HepG2 (cell line): ENCODE results near the gene SLC9A9. TPM values are rescaled to one million over a fixed set of nuclear protein-coding genes. Genes with fewer than 3 reads are reported as not detected.

ENCODE experiments used
- ATAC-seq: fragments of 200-7000 bp; cut with Tn5 transposase; 3 replicates; pipeline ENCODE4 v1.9.1; 2020; ENCODE audit warnings: mild to moderate bottlenecking, moderate library complexity
- BruUV-seq: library from RNA; stranded (reverse); fragments of 400-500 nt; replicated peaks from 2 replicates; lab custom pipeline; 2021; lab: Mats Ljungman, UMichigan
- CTCF ChIA-PET: fragments of 300-600 bp; formaldehyde crosslinking; extraction: SDS; loops from one replicate; lab custom pipeline; 2021; ENCODE audit warnings: low total read pairs, inconsistent platforms, low intra/inter-chr PET ratio; lab: Yijun Ruan, JAX
- POLR2A ChIA-PET: fragments of 350-600 bp; sonication (Branson Sonifier 250); formaldehyde crosslinking; loops from one replicate; lab custom pipeline; 2020; ENCODE audit warnings: antibody characterized with exemption, inconsistent platforms; lab: Yijun Ruan, JAX
- DNase-seq: peaks from one replicate; pipeline ENCODE4 v3.0.0-alpha.2; 2015; ENCODE audit warnings: low spot score
- FAIRE-seq: peaks from 3 replicates; lab custom pipeline; 2011; peaks lifted over from hg19 to GRCh38; lab: Jason Lieb, UNC
- H2AFZ ChIP-seq: one replicate; pipeline ENCODE4 v1.6.1; 2011; ENCODE audit warnings: low read length, inconsistent platforms
- H3K27ac ChIP-seq: fragments of 300-600 bp; 3 replicates; pipeline ENCODE4 v1.8.0; 2011; ENCODE audit warnings: mixed run types, mild to moderate bottlenecking, mixed read lengths, low read length, inconsistent platforms; ENCODE audit not compliant: insufficient read depth; ENCODE audit errors: extremely low read length
- H3K27me3 ChIP-seq, 2 experiments: fragments of 200-600 bp in 1 of 2; 2 replicates in 1 of 2; 3 replicates in 1 of 2; pipeline versions ENCODE4 v1.6.0 to v1.8.0; 2011; ENCODE audit warnings: low read length in 2 of 2, mild to moderate bottlenecking in 2 of 2, moderate library complexity in 2 of 2, inconsistent platforms in 1 of 2; ENCODE audit not compliant: insufficient read depth in 2 of 2, control insufficient read depth in 1 of 2
- H3K36me3 ChIP-seq, 2 experiments: fragments of 200-600 bp in 1 of 2; replicated peaks in 1 of 2; 2 replicates in 1 of 2; 3 replicates in 1 of 2; pipeline versions ENCODE4 v1.5.1 to v1.8.0; 2011; ENCODE audit warnings: low read length in 2 of 2, inconsistent platforms in 1 of 2; ENCODE audit not compliant: insufficient read depth in 2 of 2, control insufficient read depth in 1 of 2
- H3K4me1 ChIP-seq: 2 replicates; pipeline ENCODE4 v1.5.1; 2012; ENCODE audit warnings: low read length, inconsistent platforms; ENCODE audit not compliant: insufficient read depth
- H3K4me2 ChIP-seq: 2 replicates; pipeline ENCODE4 v1.6.0; 2011; ENCODE audit warnings: low read depth, low read length, inconsistent platforms
- H3K4me3 ChIP-seq, 3 experiments: fragments of 200-600 bp in 1 of 3; sonication (generic), shearing (Covaris generic) in 1 of 3; replicated peaks in 1 of 3; 2 replicates each; pipeline ENCODE4 v1.5.1; 2011 to 2016; ENCODE audit warnings: low read length in 3 of 3, inconsistent platforms in 2 of 3, low read depth in 2 of 3, mild to moderate bottlenecking in 2 of 3, control low read depth in 1 of 3, mixed read lengths in 1 of 3; ENCODE audit not compliant: insufficient read depth in 1 of 3
- H3K79me2 ChIP-seq: one replicate; pipeline ENCODE4 v1.6.1; 2011; ENCODE audit warnings: low read length, inconsistent platforms; ENCODE audit not compliant: insufficient read depth
- H3K9ac ChIP-seq: 2 replicates; pipeline ENCODE4 v1.6.0; 2011; ENCODE audit warnings: mild to moderate bottlenecking, low read depth, low read length, inconsistent platforms; ENCODE audit not compliant: insufficient read depth
- H3K9me3 ChIP-seq: 2 replicates; pipeline ENCODE4 v1.5.1; 2012; ENCODE audit warnings: mild to moderate bottlenecking, low read length
- H4K20me1 ChIP-seq: 2 replicates; pipeline ENCODE4 v1.6.0; 2011; ENCODE audit warnings: inconsistent platforms, mild to moderate bottlenecking, low read length, moderate library complexity; ENCODE audit not compliant: insufficient read depth
- DPF2 ChIP-seq: sonication (generic); formaldehyde crosslinking; IDR thresholded peaks from 2 replicates; pipeline ENCODE4 v1.4.0; 2020; ENCODE audit warnings: mild to moderate bottlenecking, low read depth, missing genetic modification reagents, borderline replicate concordance
- NFYB ChIP-seq: sonication (generic); formaldehyde crosslinking; IDR thresholded peaks from 2 replicates; pipeline ENCODE4 v1.4.0; 2020; ENCODE audit warnings: missing genetic modification reagents
- SKI ChIP-seq: fragments of 450-650 bp; IDR thresholded peaks from one replicate; pipeline ENCODE4 v1.6.1; 2018; ENCODE audit warnings: mild to moderate bottlenecking; ENCODE audit not compliant: partially characterized antibody
- SKIL ChIP-seq: sonication (generic); formaldehyde crosslinking; IDR thresholded peaks from 2 replicates; pipeline ENCODE4 v1.8.0; 2022; ENCODE audit warnings: missing genetic modification reagents, mild to moderate bottlenecking, moderate library complexity, borderline replicate concordance
- SOX6 ChIP-seq, 2 experiments: fragments of 450-650 bp in 1 of 2; sonication (generic) in 1 of 2; formaldehyde crosslinking in 1 of 2; IDR thresholded peaks; 2 replicates each; pipeline versions ENCODE4 v1.4.0 to v1.6.1; 2017 to 2020; ENCODE audit warnings: antibody characterized with exemption in 1 of 2, mild to moderate bottlenecking in 1 of 2, missing genetic modification reagents in 1 of 2
- TEAD2 ChIP-seq: sonication (generic); formaldehyde crosslinking; IDR thresholded peaks from 2 replicates; pipeline ENCODE4 v1.9.0; 2021; ENCODE audit warnings: missing genetic modification reagents
- TRIM24 ChIP-seq: sonication (generic); formaldehyde crosslinking; IDR thresholded peaks from 2 replicates; pipeline ENCODE4 v1.8.0; 2022; ENCODE audit warnings: mild to moderate bottlenecking, missing genetic modification reagents
- ZNF326 ChIP-seq: sonication (generic); formaldehyde crosslinking; IDR thresholded peaks from 2 replicates; pipeline ENCODE4 v1.4.0; 2020; ENCODE audit warnings: missing genetic modification reagents, borderline replicate concordance
- ZNF513 ChIP-seq: sonication (generic); formaldehyde crosslinking; conservative IDR thresholded peaks from 2 replicates; pipeline ENCODE4 v1.5.0; 2020; ENCODE audit warnings: missing genetic modification reagents
- ZNF543 ChIP-seq: sonication (generic); formaldehyde crosslinking; IDR thresholded peaks from 2 replicates; pipeline ENCODE4 v1.4.0; 2020; ENCODE audit warnings: mild to moderate bottlenecking, missing genetic modification reagents
- ZSCAN21 ChIP-seq: sonication (generic); formaldehyde crosslinking; IDR thresholded peaks from 2 replicates; pipeline ENCODE4 v1.8.0; 2022; ENCODE audit warnings: mild to moderate bottlenecking, missing genetic modification reagents, moderate library complexity, borderline replicate concordance
- WGBS: methylation state at CpG from one replicate; pipeline ENCODE4 v1.1.6; 2017; ENCODE audit warnings: low lambda C conversion rate; 5-methylcytosine and 5-hydroxymethylcytosine counted together
- in situ Hi-C: cut with HindIII; loops from 2 replicates; pipeline ENCODE4 v1.10.0; 2017; ENCODE audit warnings: low pct_unique_long_range_greater_than_20kb; ENCODE audit not compliant: extremely low pct_ligation_motif_present
- intact Hi-C: fragments of 100-400 bp; cut with micrococcal nuclease; formaldehyde crosslinking; loops from one replicate; pipeline ENCODE4 v1.10.0; 2022; ENCODE audit not compliant: unreplicated experiment
- polyA plus RNA-seq, 8 experiments: library from polyadenylated mRNA; depleted of rRNA in 3 of 8; stranded (reverse) in 7 of 8; unstranded in 1 of 8; fragments of >200 nt; fragmentation: Illumina TruSeq in 4 of 8; extraction: Trizol in 4 of 8; gene quantifications; 2 replicates each; pipeline versions ENCODE4 v1.2.1 to v1.2.3, GENCODE V29; 2011 to 2016; ENCODE audit warnings: low read depth in 4 of 8, missing spikeins in 1 of 8, mixed read lengths in 1 of 8; ENCODE audit not compliant: insufficient read depth in 1 of 8
- total RNA-seq, 5 experiments: library from RNA; depleted of rRNA; stranded (reverse); fragments of >200 nt; fragmentation: Illumina TruSeq; extraction: Trizol; gene quantifications; 2 replicates each; pipeline ENCODE4 v1.2.3, GENCODE V29; 2016; ENCODE audit warnings: low read depth in 1 of 5
- TF ChIP-seq, protein P1 (sequence below): sonication (generic); formaldehyde crosslinking; IDR thresholded peaks from 2 replicates; pipeline ENCODE4 v1.8.0; 2022; ENCODE audit warnings: low read depth, missing genetic modification reagents

SLC9A9 gene
- total and polyA plus RNA-seq, 2 of the 13 experiments (the other 11 are each of a cell fraction or from before 2014, with no cell fraction given): not detected

- no peak for TF ChIP-seq NFYB (CRISPR knock-in tag)
- no peak for TF ChIP-seq ZNF543 (CRISPR knock-in tag)
- no peak for TF ChIP-seq SKI
- no peak for TF ChIP-seq ZNF326 (CRISPR knock-in tag)
- no peak for TF ChIP-seq SOX6 (IDR thresholded peaks at IDR 0.05)
- no peak for TF ChIP-seq SOX6 (CRISPR knock-in tag; IDR thresholded peaks at IDR 0.05)
- TF ChIP-seq, protein P1, sequence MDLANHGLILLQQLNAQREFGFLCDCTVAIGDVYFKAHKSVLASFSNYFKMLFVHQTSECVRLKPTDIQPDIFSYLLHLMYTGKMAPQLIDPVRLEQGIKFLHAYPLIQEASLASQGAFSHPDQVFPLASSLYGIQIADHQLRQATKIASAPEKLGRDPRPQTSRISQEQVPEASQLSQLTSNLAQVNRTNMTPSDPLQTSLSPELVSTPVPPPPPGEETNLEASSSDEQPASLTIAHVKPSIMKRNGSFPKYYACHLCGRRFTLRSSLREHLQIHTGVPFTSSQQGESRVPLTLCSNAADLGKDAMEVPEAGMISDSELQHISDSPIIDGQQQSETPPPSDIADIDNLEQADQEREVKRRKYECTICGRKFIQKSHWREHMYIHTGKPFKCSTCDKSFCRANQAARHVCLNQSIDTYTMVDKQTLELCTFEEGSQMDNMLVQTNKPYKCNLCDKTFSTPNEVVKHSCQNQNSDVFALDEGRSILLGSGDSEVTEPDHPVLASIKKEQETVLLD (CRISPR knock-in tag): no peak
- no peak for TF ChIP-seq TRIM24 (CRISPR knock-in tag)
Measured at GRCh38 chr3:143650120-143650519, 198.1 kb downstream of the SLC9A9 start (continued).

DNA sequence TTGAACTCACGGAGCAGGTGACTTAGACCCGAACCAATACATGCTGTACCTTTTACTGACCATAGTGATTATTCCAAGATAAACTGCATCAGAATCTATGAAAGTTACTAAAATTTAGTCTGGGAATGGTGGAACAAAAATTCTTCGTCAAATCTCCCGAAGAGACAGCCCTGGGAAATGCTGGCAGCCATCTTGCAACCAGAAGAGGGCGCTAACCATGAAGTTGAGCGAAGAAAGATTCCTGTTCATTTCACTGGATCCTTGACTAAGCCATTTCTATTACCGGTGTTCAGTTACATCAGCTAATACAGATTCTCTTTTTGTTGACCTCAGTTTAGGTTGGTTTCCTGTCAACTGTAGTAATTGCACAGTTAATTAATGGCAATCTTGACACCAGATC is 199.6 kb downstream of the SLC9A9 start:
- Histone ChIP-seq H3K27ac (no peak overlapping the region), H3K9me3 (no peaks in the 10 kb centered on the region), H3K9ac (no peak overlapping the region), H3K4me3 (no peak overlapping the region), H3K4me2 (no peak overlapping the region), H3K4me1 (no peaks in the 10 kb centered on the region), H2AFZ (no peak overlapping the region), H3K79me2 (no peaks in the 10 kb centered on the region), H3K36me3 (no peaks in the 10 kb centered on the region), H3K27me3 (no peaks in the 10 kb centered on the region; a peak in 1 of 5 replicates), H4K20me1 (no peaks in the 10 kb centered on the region)
- DNase-seq (no peak), ATAC-seq (0 out of 3 replicates have a peak, but pooled peaks have one; percentile 24), FAIRE-seq (no peak)
- in situ Hi-C loops: no loop called here
- intact Hi-C loops: loop anchor here (10.0 kb wide), 1 partner anchor 574 kb away; no protein-coding TSS in a partner anchor
- WGBS: 35% methylated on average over 7 of the region's 7 CpGs
- POLR2A ChIA-PET: no interaction called here
- no TSS peak for BruUV-seq
- TF ChIP-seq ZNF513 (CRISPR knock-in tag) (no peak), DPF2 (CRISPR knock-in tag) (no peak), TEAD2 (no peak), SKIL (CRISPR knock-in tag) (no peak), ZSCAN21 (CRISPR knock-in tag) (no peak)
- TF ChIP-seq, all 625 proteins: peak for 0
- CTCF ChIA-PET: no interaction called here
